Measurements from ENCODE around the gene ARRB1. TPM values are rescaled to one million over a fixed set of nuclear protein-coding genes. Genes with fewer than 3 reads are reported as not detected.
A peak's percentile ranks its signal among the peaks of the same experiment; 100 is the strongest.

The ARRB1 gene
- total and polyA plus RNA-seq, 9 donors = 15.2 to 68.0 (median 27.2) TPM

DNA sequence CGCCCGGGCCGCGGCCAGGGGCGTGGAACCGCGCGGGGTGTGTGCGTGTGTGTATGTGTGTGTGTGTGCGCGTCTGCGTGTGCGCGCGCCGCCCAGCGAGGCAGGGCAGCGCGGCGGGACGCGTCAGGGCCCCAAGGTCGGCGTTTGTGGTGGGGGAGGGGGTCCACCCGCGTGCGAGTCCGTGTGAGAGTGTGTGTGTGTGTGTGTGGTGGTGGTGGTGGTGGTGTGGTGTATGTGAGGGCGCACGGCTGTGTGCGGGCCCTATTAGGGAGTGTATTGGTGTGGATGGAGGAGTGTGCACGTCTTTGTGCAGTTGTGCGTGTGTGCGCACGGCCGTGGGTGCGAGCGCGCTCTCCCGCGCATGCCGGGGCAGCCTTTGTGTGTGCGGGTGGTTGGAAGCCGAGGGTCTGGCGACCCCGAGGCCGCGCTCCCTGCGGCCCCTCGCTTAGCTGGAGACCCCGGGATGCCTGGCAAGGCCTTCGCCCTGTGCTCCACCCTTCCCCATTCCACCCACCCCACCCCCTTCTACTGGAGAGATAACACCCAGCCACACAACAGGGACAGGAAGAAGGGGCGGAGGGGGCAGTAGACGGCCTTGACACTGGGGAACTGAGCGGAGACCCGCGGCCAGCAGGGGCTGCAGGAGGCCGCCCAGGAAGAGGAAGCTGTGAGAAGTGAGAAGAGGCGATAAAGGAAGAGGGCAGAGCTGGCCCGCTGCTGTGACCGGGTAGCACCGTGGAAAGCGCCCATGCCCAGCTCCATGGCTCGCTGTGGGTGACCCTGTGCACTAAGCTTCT, 528 bp upstream of the ARRB1 start:
- H3K4me3 ChIP-seq = peak overlapping the region; percentile 86
- no peak for TF ChIP-seq POLR2A (IDR thresholded peaks at IDR 0.05)
- 1 to 2% (median 1%) methylated on average over 59 to 64 of the region's 64 CpGs for WGBS, 3 donors
- peak overlapping the region; percentile 58 to 72 for H3K27ac ChIP-seq
- intact Hi-C loops (cut with DNase I) = no loop called here
- H3K4me1 ChIP-seq (ENCODE audit: insufficient read depth) = peaks cover 27% of the 10 kb centered on the region
- H3K9me3 ChIP-seq = no peaks in the 10 kb centered on the region
- H3K36me3 ChIP-seq = no peaks in the 10 kb centered on the region
- no peaks in the 10 kb centered on the region for H3K27me3 ChIP-seq
- peak; percentile 73 to 83 (median 79) for DNase-seq

GRCh38 chr11:75350743-75351540, 519 bp downstream of the ARRB1 start:
- H3K4me3 ChIP-seq = peak overlapping the region; percentile 86
- intact Hi-C loops (cut with DNase I) = no loop called here
- peaks cover 30% of the 10 kb centered on the region for H3K4me1 ChIP-seq (ENCODE audit: insufficient read depth)
- TF ChIP-seq EP300 (IDR thresholded peaks at IDR 0.05) (no peak), POLR2A (IDR thresholded peaks at IDR 0.05) (no peak)
- TF ChIP-seq, protein P1, sequence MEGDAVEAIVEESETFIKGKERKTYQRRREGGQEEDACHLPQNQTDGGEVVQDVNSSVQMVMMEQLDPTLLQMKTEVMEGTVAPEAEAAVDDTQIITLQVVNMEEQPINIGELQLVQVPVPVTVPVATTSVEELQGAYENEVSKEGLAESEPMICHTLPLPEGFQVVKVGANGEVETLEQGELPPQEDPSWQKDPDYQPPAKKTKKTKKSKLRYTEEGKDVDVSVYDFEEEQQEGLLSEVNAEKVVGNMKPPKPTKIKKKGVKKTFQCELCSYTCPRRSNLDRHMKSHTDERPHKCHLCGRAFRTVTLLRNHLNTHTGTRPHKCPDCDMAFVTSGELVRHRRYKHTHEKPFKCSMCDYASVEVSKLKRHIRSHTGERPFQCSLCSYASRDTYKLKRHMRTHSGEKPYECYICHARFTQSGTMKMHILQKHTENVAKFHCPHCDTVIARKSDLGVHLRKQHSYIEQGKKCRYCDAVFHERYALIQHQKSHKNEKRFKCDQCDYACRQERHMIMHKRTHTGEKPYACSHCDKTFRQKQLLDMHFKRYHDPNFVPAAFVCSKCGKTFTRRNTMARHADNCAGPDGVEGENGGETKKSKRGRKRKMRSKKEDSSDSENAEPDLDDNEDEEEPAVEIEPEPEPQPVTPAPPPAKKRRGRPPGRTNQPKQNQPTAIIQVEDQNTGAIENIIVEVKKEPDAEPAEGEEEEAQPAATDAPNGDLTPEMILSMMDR (IDR thresholded peaks at IDR 0.05) = no peak
- peak; percentile 40 to 71 (median 55) for DNase-seq
- no peaks in the 10 kb centered on the region for H3K9me3 ChIP-seq
- no peaks in the 10 kb centered on the region for H3K27me3 ChIP-seq
- no peaks in the 10 kb centered on the region for H3K36me3 ChIP-seq
- peak overlapping the region; percentile 58 to 72 for H3K27ac ChIP-seq
- WGBS, 3 donors = 6 to 10% (median 9%) methylated on average over 35 to 47 of the region's 47 CpGs

DNA sequence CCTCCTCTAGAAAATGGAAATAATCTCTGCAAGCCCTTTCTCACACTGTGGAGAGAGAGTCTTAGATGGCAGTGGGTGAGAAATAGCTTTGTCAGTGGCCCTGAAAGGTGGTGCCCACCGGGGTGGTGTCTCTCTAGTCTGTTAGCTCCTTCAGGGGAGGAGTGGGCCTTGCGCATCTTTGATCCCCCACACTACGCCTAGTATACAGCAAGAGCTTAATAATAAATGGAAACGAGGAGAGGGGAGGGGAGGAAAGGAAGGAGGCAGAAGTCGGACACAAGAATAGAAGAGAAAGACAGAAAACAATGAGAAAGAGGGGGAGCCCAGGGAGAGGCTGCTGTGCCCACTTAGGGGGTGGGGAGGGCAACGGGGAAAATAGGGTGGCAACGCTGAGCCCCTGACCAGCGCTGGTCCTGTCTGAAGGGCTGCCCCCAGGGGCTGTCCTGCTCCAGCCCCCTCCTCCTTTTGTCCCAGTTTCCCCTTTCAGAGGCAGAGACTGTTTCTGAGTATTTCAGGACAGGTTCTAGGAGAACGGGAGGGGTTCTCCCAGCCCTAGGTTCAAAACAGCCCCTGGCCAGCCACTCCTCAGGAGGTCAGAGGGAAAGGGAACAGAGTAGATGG, 1.2 kb downstream of the ARRB1 start:
- no peak for DNase-seq
- Histone ChIP-seq H3K4me1 (ENCODE audit: insufficient read depth) (peaks cover 30% of the 10 kb centered on the region), H3K4me3 (peak overlapping the region; percentile 86), H3K9me3 (no peaks in the 10 kb centered on the region), H3K27me3 (no peaks in the 10 kb centered on the region), H3K36me3 (no peaks in the 10 kb centered on the region), H3K27ac (peak overlapping the region; percentile 58 to 72)
- intact Hi-C loops (cut with DNase I) = no loop called here
- 44 to 55% (median 52%) methylated on average over 9 of the region's 9 CpGs for WGBS, 3 donors
- TF ChIP-seq EP300 (IDR thresholded peaks at IDR 0.05) (no peak), POLR2A (IDR thresholded peaks at IDR 0.05) (no peak)
- TF ChIP-seq, protein P1 (IDR thresholded peaks at IDR 0.05) = no peak

DNA sequence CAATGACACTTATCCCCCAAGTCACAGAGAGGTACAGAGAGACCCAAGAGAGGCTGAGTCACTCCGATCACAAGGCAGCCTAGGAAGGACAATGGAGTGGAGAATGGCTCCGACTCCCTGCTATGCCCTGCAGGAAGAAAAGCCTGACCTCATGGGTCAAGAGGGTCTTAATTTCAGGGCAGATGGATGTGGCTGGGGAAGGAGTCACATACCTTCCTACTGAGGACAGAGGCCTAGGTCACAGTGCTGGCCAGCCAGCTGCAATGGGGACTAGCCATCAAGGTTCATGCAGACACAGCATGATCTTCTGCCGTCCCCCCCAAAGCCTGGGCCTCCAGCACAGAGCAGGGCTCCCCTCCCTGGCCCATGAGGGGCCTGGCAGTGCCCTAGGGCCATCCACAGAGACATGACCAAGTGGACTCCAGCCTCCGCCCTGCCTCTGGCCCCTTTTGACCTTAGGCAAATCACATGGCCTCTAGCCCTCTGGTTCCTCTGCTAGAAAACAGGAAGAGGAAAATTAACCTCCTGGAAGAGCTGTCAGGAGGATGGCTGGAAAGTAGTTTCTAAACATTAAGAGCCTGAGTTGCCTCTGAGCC, 1.8 kb downstream of the ARRB1 start:
- peak in 1 of 5 donors; percentile 32 for DNase-seq
- intact Hi-C loops (cut with DNase I) = no loop called here

More for the DNA sequence above, 1.8 kb downstream of the ARRB1 start:
- H3K27me3 ChIP-seq = no peaks in the 10 kb centered on the region
- H3K36me3 ChIP-seq = no peaks in the 10 kb centered on the region
- H3K27ac ChIP-seq = peak overlapping the region; percentile 58 to 72
- H3K4me3 ChIP-seq = no peak overlapping the region
- peaks cover 30% of the 10 kb centered on the region for H3K4me1 ChIP-seq (ENCODE audit: insufficient read depth)
- TF ChIP-seq, protein P1 (IDR thresholded peaks at IDR 0.05) = no peak
- TF ChIP-seq EP300 (IDR thresholded peaks at IDR 0.05) (no peak), POLR2A (IDR thresholded peaks at IDR 0.05) (no peak)
- no peaks in the 10 kb centered on the region for H3K9me3 ChIP-seq
- 66 to 98% (median 84%) methylated on average over 4 of the region's 4 CpGs for WGBS, 3 donors
